Cardiac fibroblast (primary cell): ENCODE data around the gene SH3D19.
"Not testable (repeated sequence)": the region's sequence is repeated elsewhere in the genome, so short reads cannot be mapped to it uniquely, and the experiment has no call there.

Source experiments
- DNase-seq, 2 donors: peaks; one replicate each; pipeline versions ENCODE4 v3.0.0 to v3.0.0-alpha.2; 2010; ENCODE audit warnings: low read depth in 2 of 2
- H3K4me3 ChIP-seq, 2 donors: replicated peaks in 1 of 2; 1 replicate in 1 of 2; 2 replicates in 1 of 2; pipeline ENCODE4 v1.5.1; 2011; ENCODE audit warnings: low read depth in 2 of 2, low read length in 2 of 2, mild to moderate bottlenecking in 2 of 2, moderate library complexity in 1 of 2
- TF ChIP-seq, protein P1 (sequence below): IDR thresholded peaks from one replicate; pipeline ENCODE4 v1.5.1; 2011; ENCODE audit warnings: low read depth, mild to moderate bottlenecking, low read length, inconsistent platforms

The SH3D19 gene

GRCh38 chr4:151087467-151087866, 237.9 kb downstream of the SH3D19 start:
- TF ChIP-seq, protein P1, sequence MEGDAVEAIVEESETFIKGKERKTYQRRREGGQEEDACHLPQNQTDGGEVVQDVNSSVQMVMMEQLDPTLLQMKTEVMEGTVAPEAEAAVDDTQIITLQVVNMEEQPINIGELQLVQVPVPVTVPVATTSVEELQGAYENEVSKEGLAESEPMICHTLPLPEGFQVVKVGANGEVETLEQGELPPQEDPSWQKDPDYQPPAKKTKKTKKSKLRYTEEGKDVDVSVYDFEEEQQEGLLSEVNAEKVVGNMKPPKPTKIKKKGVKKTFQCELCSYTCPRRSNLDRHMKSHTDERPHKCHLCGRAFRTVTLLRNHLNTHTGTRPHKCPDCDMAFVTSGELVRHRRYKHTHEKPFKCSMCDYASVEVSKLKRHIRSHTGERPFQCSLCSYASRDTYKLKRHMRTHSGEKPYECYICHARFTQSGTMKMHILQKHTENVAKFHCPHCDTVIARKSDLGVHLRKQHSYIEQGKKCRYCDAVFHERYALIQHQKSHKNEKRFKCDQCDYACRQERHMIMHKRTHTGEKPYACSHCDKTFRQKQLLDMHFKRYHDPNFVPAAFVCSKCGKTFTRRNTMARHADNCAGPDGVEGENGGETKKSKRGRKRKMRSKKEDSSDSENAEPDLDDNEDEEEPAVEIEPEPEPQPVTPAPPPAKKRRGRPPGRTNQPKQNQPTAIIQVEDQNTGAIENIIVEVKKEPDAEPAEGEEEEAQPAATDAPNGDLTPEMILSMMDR = no peak
- no peak for DNase-seq
- no peak overlapping the region for H3K4me3 ChIP-seq

DNA sequence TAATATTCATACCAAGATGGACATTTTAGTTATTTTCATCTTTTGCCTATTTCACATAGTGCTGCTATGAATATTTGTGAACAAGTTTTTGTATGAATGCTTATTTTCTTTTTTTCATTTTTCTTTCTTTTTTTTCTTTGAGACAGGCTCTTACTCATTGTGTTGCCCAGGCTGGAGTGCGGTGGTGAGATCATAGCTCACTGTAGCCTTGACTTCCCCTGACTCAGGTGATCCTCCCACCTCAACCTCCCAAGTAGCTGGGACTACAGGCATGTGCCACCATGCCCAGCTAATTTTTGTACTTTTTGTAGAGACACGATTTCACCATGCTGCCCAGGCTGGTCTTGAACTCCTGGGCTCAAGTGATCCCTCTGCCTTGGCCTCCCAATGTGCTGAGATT, 247.4 kb downstream of the SH3D19 start:
- not testable (repeated sequence) for DNase-seq, H3K4me3 ChIP-seq

GRCh38 chr4:151074416-151074916, 250.9 kb downstream of the SH3D19 start:
- DNase-seq = no peak
- no peak overlapping the region for H3K4me3 ChIP-seq
- TF ChIP-seq, protein P1 = no peak
